Right renal pelvis (tissue), 4 donors: ENCODE results near the gene FAM25C. TPM values are rescaled to one million over a fixed set of nuclear protein-coding genes. Genes with fewer than 3 reads are reported as not detected.
"Not testable (repeated sequence)": the region's sequence is repeated elsewhere in the genome, so short reads cannot be mapped to it uniquely, and the experiment has no call there.

Experiments used
- DNase-seq, 4 donors: peaks; one replicate each; pipeline ENCODE4 v3.0.0-alpha.2; 2013; ENCODE audit warnings: low read depth in 4 of 4, low spot score in 3 of 4, missing footprints in 1 of 4
- polyA plus RNA-seq, 4 donors: library from polyadenylated mRNA; unstranded; fragments of 120-200 nt; gene quantifications; one replicate each; pipeline ENCODE4 v1.2.1, GENCODE V29; 2013; ENCODE audit not compliant: insufficient read length in 4 of 4

The FAM25C gene
- polyA plus RNA-seq = not detected

GRCh38 chr10:47999691-48000090, at the start of gene FAM25C:
TSS of gene FAM25C (minus strand) at chr10:47999791. CDS start at chr10:47999765, 26 bp downstream.
- DNase-seq = not testable (repeated sequence)

GRCh38 chr10:48044557-48044956, 45.0 kb upstream of the FAM25C start:
- not testable (repeated sequence) for DNase-seq

GRCh38 chr10:48031390-48031789, 31.8 kb upstream of the FAM25C start:
- not testable (repeated sequence) for DNase-seq

GRCh38 chr10:48002306-48002705, 2.7 kb upstream of the FAM25C start:
- DNase-seq = not testable (repeated sequence)

- not testable (repeated sequence) for DNase-seq
Measured at GRCh38 chr10:47994045-47994444, 5.5 kb downstream of the FAM25C start.

GRCh38 chr10:47992560-47992959, 7.0 kb downstream of the FAM25C start:
- not testable (repeated sequence) for DNase-seq

GRCh38 chr10:47991706-47992105, 7.9 kb downstream of the FAM25C start:
- DNase-seq = not testable (repeated sequence)

GRCh38 chr10:47990097-47990496, 9.5 kb downstream of the FAM25C start:
- DNase-seq = not testable (repeated sequence)

GRCh38 chr10:47989542-47989950, 10.0 kb downstream of the FAM25C start:
- not testable (repeated sequence) for DNase-seq

GRCh38 chr10:47988718-47989541, 10.7 kb downstream of the FAM25C start:
- DNase-seq = not testable (repeated sequence)

GRCh38 chr10:47987952-47988351, 11.6 kb downstream of the FAM25C start:
- not testable (repeated sequence) for DNase-seq

- DNase-seq = not testable (repeated sequence)
Measured at GRCh38 chr10:47986413-47987230, 13.0 kb downstream of the FAM25C start.

- DNase-seq = not testable (repeated sequence)
Measured at GRCh38 chr10:47975409-47975808, 24.2 kb downstream of the FAM25C start.

- DNase-seq = not testable (repeated sequence)
Measured at GRCh38 chr10:47973131-47973530, 26.5 kb downstream of the FAM25C start.

- not testable (repeated sequence) for DNase-seq
Measured at GRCh38 chr10:47972077-47972476, 27.5 kb downstream of the FAM25C start.

- not testable (repeated sequence) for DNase-seq
Measured at GRCh38 chr10:47971598-47971997, 28.0 kb downstream of the FAM25C start.

GRCh38 chr10:47970047-47970446, 29.5 kb downstream of the FAM25C start:
- DNase-seq = not testable (repeated sequence)

- DNase-seq = not testable (repeated sequence)
Measured at GRCh38 chr10:47968988-47969387, 30.6 kb downstream of the FAM25C start.

- DNase-seq = not testable (repeated sequence)
Measured at GRCh38 chr10:47964280-47965063, 35.1 kb downstream of the FAM25C start.

GRCh38 chr10:47962785-47963184, 36.8 kb downstream of the FAM25C start:
- not testable (repeated sequence) for DNase-seq
